Activated CD4-positive, alpha-beta T cell treated with anti-CD3 and anti-CD28 coated beads for 36 hours (primary cell): Measurements from ENCODE around the gene TGFBRAP1. TPM values are rescaled to one million over a fixed set of nuclear protein-coding genes. Genes with fewer than 3 reads are reported as not detected.
A peak's percentile ranks its signal among the peaks of the same experiment; 100 is the strongest.

Experiments
- ATAC-seq: fragments of 200-7000 bp; cut with Tn5 transposase; one replicate; pipeline ENCODE4 v1.10.0; 2021; ENCODE audit warnings: mild to moderate bottlenecking, moderate library complexity
- CTCF ChIA-PET: fragments of 350-600 bp; sonication (Branson Sonifier 250); formaldehyde crosslinking; loops from one replicate; lab custom pipeline; 2021; ENCODE audit warnings: antibody characterized with exemption; lab: Charles Lee
- POLR2A ChIA-PET: fragments of 350-600 bp; sonication (Branson Sonifier 250); formaldehyde crosslinking; loops from one replicate; lab custom pipeline; 2021; ENCODE audit warnings: antibody characterized with exemption, inconsistent platforms; lab: Charles Lee
- DNase-seq: peaks from one replicate; pipeline ENCODE4 v3.0.0-alpha.2; 2020
- H3K27ac Mint-ChIP-seq: one replicate; pipeline ENCODE4 v1.8.0; 2021; ENCODE audit warnings: mixed read lengths
- H3K27me3 Mint-ChIP-seq: one replicate; pipeline ENCODE4 v1.8.0; 2021; ENCODE audit warnings: mixed read lengths
- H3K36me3 Mint-ChIP-seq: one replicate; pipeline ENCODE4 v1.8.0; 2021; ENCODE audit warnings: low read depth, mixed read lengths
- H3K4me1 Mint-ChIP-seq: one replicate; pipeline ENCODE4 v1.8.0; 2021; ENCODE audit warnings: mixed read lengths
- H3K4me3 Mint-ChIP-seq: one replicate; pipeline ENCODE4 v1.8.0; 2021; ENCODE audit warnings: mild to moderate bottlenecking, moderate library complexity, mixed read lengths
- H3K9me3 Mint-ChIP-seq: one replicate; pipeline ENCODE4 v1.8.0; 2021; ENCODE audit warnings: low read depth, mixed read lengths
- intact Hi-C, 2 experiments: fragments of 100-400 bp; cut with DNase I in 1 of 2; cut with micrococcal nuclease in 1 of 2; formaldehyde crosslinking; loops; one replicate each; pipeline versions ENCODE4 v1.14.2 to v1.15.1; 2022 to 2024; cut with DNase I, micrococcal nuclease
- total RNA-seq, 2 experiments: library from RNA; stranded (reverse); gene quantifications; one replicate each; pipeline ENCODE4 v1.2.3, GENCODE V29; 2021

Gene TGFBRAP1
- 10 to 100 TPM; 20.0 to 20.6 TPM for total RNA-seq

GRCh38 chr2:105329561-105330495 lies at the start of gene TGFBRAP1:
Gene TGFBRAP1 (minus strand): TSS chr2:105329735. CDS start chr2:105308301, 21,434 bp downstream.
- peak within 1 kb of the TSS; percentile 97 for H3K27ac Mint-ChIP-seq
- no peaks in the 10 kb centered on the region for H3K27me3 Mint-ChIP-seq
- CTCF ChIA-PET, result interaction anchor here (1.9 kb wide), 1 partner anchor 7 kb away, joined by 6 read pairs; no protein-coding TSS in a partner anchor
- peak within 1 kb of the TSS; percentile 98 for H3K4me3 Mint-ChIP-seq
- peak; percentile 84 for ATAC-seq
- POLR2A ChIA-PET, result no interaction called here
- H3K4me1 Mint-ChIP-seq, result peaks cover 38% of the 10 kb centered on the region
- no peaks in the 10 kb centered on the region for H3K9me3 Mint-ChIP-seq
- peak; percentile 71 for DNase-seq
- H3K36me3 Mint-ChIP-seq, result peaks cover 19% of the 10 kb centered on the region
- intact Hi-C loops, result loop anchor here (1.0 to 10.0 kb wide), 2 partner anchors 7 to 415 kb away; partner anchors contain the start of genes C2orf49 (in 2 of the 2) and NCK2 (in 1 of the 2)

GRCh38 chr2:105378921-105379383 lies 49.4 kb upstream of the TGFBRAP1 start:
- CTCF ChIA-PET, result no interaction called here
- intact Hi-C loops, result no loop called here

GRCh38 chr2:105378276-105378840 lies 48.8 kb upstream of the TGFBRAP1 start:
- Mint-ChIP-seq H3K9me3 (no peaks in the 10 kb centered on the region), H3K4me3 (no peak overlapping the region), H3K27ac (no peak overlapping the region), H3K27me3 (no peaks in the 10 kb centered on the region), H3K4me1 (peaks cover 4% of the 10 kb centered on the region), H3K36me3 (no peaks in the 10 kb centered on the region)
- intact Hi-C loops, result no loop called here
- POLR2A ChIA-PET, result no interaction called here
- CTCF ChIA-PET, result interaction anchor here (0.6 kb wide), 1 partner anchor 137 kb away, joined by 3 read pairs; no protein-coding TSS in a partner anchor
- no peak for ATAC-seq
- no peak for DNase-seq

More at GRCh38 chr2:105378921-105379383, 49.4 kb upstream of the TGFBRAP1 start:
- H3K9me3 Mint-ChIP-seq, result no peaks in the 10 kb centered on the region
- H3K4me3 Mint-ChIP-seq, result no peak overlapping the region
- H3K36me3 Mint-ChIP-seq, result no peaks in the 10 kb centered on the region
- POLR2A ChIA-PET, result no interaction called here
- DNase-seq, result no peak
- no peak overlapping the region for H3K27ac Mint-ChIP-seq
- peaks cover 2% of the 10 kb centered on the region for H3K4me1 Mint-ChIP-seq
- ATAC-seq, result no peak
- no peaks in the 10 kb centered on the region for H3K27me3 Mint-ChIP-seq

GRCh38 chr2:105377871-105378270 lies 48.3 kb upstream of the TGFBRAP1 start:
- ATAC-seq (no peak), DNase-seq (no peak)
- intact Hi-C loops, result no loop called here
- Mint-ChIP-seq H3K4me3 (no peak overlapping the region), H3K27me3 (no peaks in the 10 kb centered on the region), H3K9me3 (no peaks in the 10 kb centered on the region), H3K36me3 (no peaks in the 10 kb centered on the region), H3K4me1 (peaks cover 4% of the 10 kb centered on the region), H3K27ac (no peak overlapping the region)
- CTCF ChIA-PET, result interaction anchor here (0.6 kb wide), 1 partner anchor 138 kb away, joined by 3 read pairs; no protein-coding TSS in a partner anchor
- POLR2A ChIA-PET, result no interaction called here

GRCh38 chr2:105376789-105377240 lies 47.3 kb upstream of the TGFBRAP1 start:
- no peaks in the 10 kb centered on the region for H3K9me3 Mint-ChIP-seq
- CTCF ChIA-PET, result no interaction called here
- intact Hi-C loops, result no loop called here
- no peaks in the 10 kb centered on the region for H3K36me3 Mint-ChIP-seq
- peaks cover 4% of the 10 kb centered on the region for H3K4me1 Mint-ChIP-seq
- no peak overlapping the region for H3K4me3 Mint-ChIP-seq
- DNase-seq, result no peak
- POLR2A ChIA-PET, result no interaction called here
- ATAC-seq, result no peak
- H3K27me3 Mint-ChIP-seq, result no peaks in the 10 kb centered on the region
- H3K27ac Mint-ChIP-seq, result no peak overlapping the region

- Mint-ChIP-seq H3K27ac (no peak overlapping the region), H3K9me3 (no peaks in the 10 kb centered on the region), H3K4me1 (peaks cover 4% of the 10 kb centered on the region), H3K27me3 (no peaks in the 10 kb centered on the region), H3K4me3 (no peak overlapping the region), H3K36me3 (no peaks in the 10 kb centered on the region)
- POLR2A ChIA-PET, result no interaction called here
- CTCF ChIA-PET, result interaction anchor here (0.9 to 1.3 kb wide), 3 partner anchors 17 to 146 kb away, joined by 3 to 5 read pairs (median 4); partner anchors contain the start of gene FHL2
- ATAC-seq (no peak), DNase-seq (no peak)
- intact Hi-C loops, result no loop called here
These were observed 46.5 kb upstream of the TGFBRAP1 start for GRCh38 chr2:105376010-105376409.

GRCh38 chr2:105375001-105375561 lies 45.5 kb upstream of the TGFBRAP1 start:
- H3K4me3 Mint-ChIP-seq, result no peak overlapping the region
- H3K27ac Mint-ChIP-seq, result no peak overlapping the region
- ATAC-seq, result no peak
- no peaks in the 10 kb centered on the region for H3K9me3 Mint-ChIP-seq
- ChIA-PET CTCF (interaction anchor here (0.9 to 1.5 kb wide), 3 partner anchors 18 to 177 kb away, joined by 4 to 5 read pairs (median 4); partner anchors contain the start of gene FHL2), POLR2A (no interaction called here)
- H3K36me3 Mint-ChIP-seq, result no peaks in the 10 kb centered on the region
- no peak for DNase-seq
- no peaks in the 10 kb centered on the region for H3K27me3 Mint-ChIP-seq
- intact Hi-C loops, result no loop called here
- H3K4me1 Mint-ChIP-seq, result peaks cover 6% of the 10 kb centered on the region

GRCh38 chr2:105373895-105374401 lies 44.4 kb upstream of the TGFBRAP1 start:
- Mint-ChIP-seq H3K27me3 (no peaks in the 10 kb centered on the region), H3K4me3 (peak overlapping the region; percentile 40), H3K27ac (peak overlapping the region; percentile 84), H3K9me3 (no peaks in the 10 kb centered on the region), H3K36me3 (no peaks in the 10 kb centered on the region), H3K4me1 (peaks cover 10% of the 10 kb centered on the region)
- intact Hi-C loops, result no loop called here
- DNase-seq (peak; percentile 25), ATAC-seq (peak; percentile 39)
- ChIA-PET CTCF (interaction anchor here (0.7 to 1.5 kb wide), 2 partner anchors 22 to 178 kb away, joined by 3 to 4 read pairs; no protein-coding TSS in a partner anchor), POLR2A (no interaction called here)

- Mint-ChIP-seq H3K4me3 (no peak overlapping the region), H3K27me3 (no peaks in the 10 kb centered on the region), H3K9me3 (no peaks in the 10 kb centered on the region), H3K27ac (no peak overlapping the region), H3K4me1 (peaks cover 10% of the 10 kb centered on the region), H3K36me3 (no peaks in the 10 kb centered on the region)
- ChIA-PET CTCF (interaction anchor here (1.5 kb wide), 1 partner anchor 179 kb away, joined by 4 read pairs; no protein-coding TSS in a partner anchor), POLR2A (no interaction called here)
- DNase-seq (no peak), ATAC-seq (no peak)
- intact Hi-C loops, result no loop called here
These were observed 43.8 kb upstream of the TGFBRAP1 start for GRCh38 chr2:105373344-105373781.

GRCh38 chr2:105371810-105372209 lies 42.3 kb upstream of the TGFBRAP1 start:
- H3K36me3 Mint-ChIP-seq, result no peaks in the 10 kb centered on the region
- H3K27ac Mint-ChIP-seq, result no peak overlapping the region

More at GRCh38 chr2:105371810-105372209, 42.3 kb upstream of the TGFBRAP1 start:
- DNase-seq, result no peak
- Mint-ChIP-seq H3K9me3 (no peaks in the 10 kb centered on the region), H3K27me3 (no peaks in the 10 kb centered on the region), H3K4me3 (no peak overlapping the region), H3K4me1 (peaks cover 10% of the 10 kb centered on the region)
- intact Hi-C loops, result no loop called here
- POLR2A ChIA-PET, result no interaction called here
- no peak for ATAC-seq
- CTCF ChIA-PET, result interaction anchor here (0.6 to 4.1 kb wide), 6 partner anchors 72 to 469 kb away, joined by 3 to 45 read pairs (median 4); no protein-coding TSS in a partner anchor
